ENCODE results near the gene CCDC146.

The CCDC146 gene

GRCh38 chr7:77338260-77338659 is 215.8 kb downstream of the CCDC146 start:
- no peak overlapping the region for H3K4me3 ChIP-seq (ENCODE audit: low read length)
- DNase-seq (ENCODE audit: low read depth) = no peak

DNA sequence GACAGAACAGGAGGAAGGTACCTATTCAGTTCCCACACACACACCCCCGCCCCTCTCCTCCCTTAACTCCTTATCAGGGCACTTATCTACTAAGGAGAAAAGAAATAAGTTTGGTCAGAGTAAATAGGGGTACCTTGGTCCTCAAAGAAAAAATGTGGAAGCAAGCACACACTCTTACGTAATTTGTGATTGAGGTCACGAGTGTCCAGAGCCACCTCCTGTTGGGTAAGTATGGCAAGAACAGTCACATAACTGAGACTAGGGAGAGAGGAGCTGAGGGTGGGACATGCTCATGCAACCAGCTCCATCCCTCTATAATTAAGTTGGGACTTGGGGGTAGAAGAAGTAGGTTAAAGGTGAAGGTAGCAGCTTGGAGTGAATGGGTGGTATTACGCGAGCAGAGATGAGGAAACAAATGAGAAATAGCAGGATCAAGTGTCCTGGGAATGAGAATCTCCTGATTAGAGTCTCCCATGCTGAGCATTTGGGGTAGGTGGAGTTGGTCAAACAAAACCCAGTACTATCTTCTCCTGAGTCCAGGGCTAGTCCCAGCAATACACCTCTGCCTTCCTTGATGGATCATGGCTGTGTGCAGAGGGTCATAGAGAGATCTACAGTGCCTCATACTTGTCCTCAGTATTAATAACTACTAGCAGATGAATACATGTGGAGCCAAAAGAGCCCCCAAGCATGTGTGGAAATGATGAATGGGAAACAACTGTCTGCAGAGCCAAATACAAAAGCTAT is 216.6 kb downstream of the CCDC146 start:
- Histone ChIP-seq H3K27me3 (replicated peaks; ENCODE audit: control insufficient read depth, insufficient read depth, low read length) (no peaks in the 10 kb centered on the region), H3K9ac (ENCODE audit: low read length) (no peak overlapping the region), H3K36me3 (ENCODE audit: control insufficient read depth, insufficient read depth, low read length, severe bottlenecking) (no peaks in the 10 kb centered on the region), H3K4me3 (ENCODE audit: low read length) (no peak overlapping the region), H3K9me3 (ENCODE audit: control insufficient read depth, low read length) (no peaks in the 10 kb centered on the region), H3K4me1 (ENCODE audit: control insufficient read depth, insufficient read depth, low read length) (peaks cover 20% of the 10 kb centered on the region)
- DNase-seq (ENCODE audit: low read depth) = peak; percentile 42

More at GRCh38 chr7:77338260-77338659, 215.8 kb downstream of the CCDC146 start:
- Histone ChIP-seq H3K27me3 (replicated peaks; ENCODE audit: control insufficient read depth, insufficient read depth, low read length) (no peaks in the 10 kb centered on the region), H3K9me3 (ENCODE audit: control insufficient read depth, low read length) (no peaks in the 10 kb centered on the region), H3K9ac (ENCODE audit: low read length) (no peak overlapping the region), H3K4me1 (ENCODE audit: control insufficient read depth, insufficient read depth, low read length) (peaks cover 20% of the 10 kb centered on the region), H3K36me3 (ENCODE audit: control insufficient read depth, insufficient read depth, low read length, severe bottlenecking) (no peaks in the 10 kb centered on the region)

DNA sequence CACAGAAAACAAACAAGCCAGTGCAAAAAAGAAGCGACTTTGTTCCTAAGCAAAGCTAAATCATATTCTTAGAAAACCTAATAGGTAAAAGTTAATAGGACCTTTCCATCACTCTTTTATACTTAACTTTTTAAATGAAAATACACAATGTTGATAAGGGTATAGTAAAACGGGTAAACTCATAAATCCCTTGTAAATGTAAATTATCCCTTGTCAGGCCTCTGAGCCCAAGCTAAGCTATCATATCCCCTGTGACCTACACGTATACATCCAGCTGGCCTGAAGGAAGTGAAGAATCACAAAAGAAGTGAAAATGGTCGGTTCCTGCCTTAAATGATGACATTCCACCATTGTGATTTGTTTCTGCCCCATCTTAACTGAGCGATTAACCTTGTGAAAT is 217.3 kb downstream of the CCDC146 start:
- H3K9me3 ChIP-seq (ENCODE audit: control insufficient read depth, low read length) = no peaks in the 10 kb centered on the region
- no peak overlapping the region for H3K4me3 ChIP-seq (ENCODE audit: low read length)
- no peaks in the 10 kb centered on the region for H3K27me3 ChIP-seq (replicated peaks; ENCODE audit: control insufficient read depth, insufficient read depth, low read length)
- no peak overlapping the region for H3K9ac ChIP-seq (ENCODE audit: low read length)
- DNase-seq (ENCODE audit: low read depth) = no peak
- peaks cover 20% of the 10 kb centered on the region for H3K4me1 ChIP-seq (ENCODE audit: control insufficient read depth, insufficient read depth, low read length)
- no peaks in the 10 kb centered on the region for H3K36me3 ChIP-seq (ENCODE audit: control insufficient read depth, insufficient read depth, low read length, severe bottlenecking)

Measured in adipocyte (in vitro differentiated cells).